ENCODE measurements around the gene ZBED4.

The ZBED4 gene

DNA sequence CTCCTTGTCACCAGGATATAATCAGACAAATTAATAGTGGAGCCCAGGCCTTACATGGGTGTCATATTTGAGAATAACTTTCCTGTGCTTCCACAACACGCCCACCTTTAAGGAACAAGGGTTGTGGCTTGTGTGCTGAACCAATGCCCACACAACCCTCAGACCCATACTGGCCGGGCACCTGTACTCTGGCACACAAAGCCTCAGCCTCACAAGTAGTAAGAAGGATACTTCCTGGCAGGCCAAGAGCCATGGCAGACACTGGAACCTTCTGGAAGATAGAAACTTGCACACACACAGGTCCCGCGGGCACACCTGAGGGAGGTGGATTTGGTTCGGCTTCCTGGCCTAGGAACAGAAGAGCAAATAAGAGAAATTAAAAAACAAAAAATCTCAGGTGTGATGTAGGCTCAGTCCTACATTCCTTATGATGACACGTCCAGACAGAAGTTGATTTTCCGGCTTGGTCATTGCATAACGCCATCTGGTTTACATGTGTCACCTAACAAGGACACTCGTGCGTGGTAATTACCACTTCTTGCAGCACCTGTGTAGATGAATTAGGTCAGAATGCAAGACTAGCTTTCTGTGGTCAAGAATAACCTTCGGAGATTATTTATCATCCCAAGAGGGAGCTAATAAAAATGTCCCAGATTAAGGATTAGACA is 20.2 kb upstream of the ZBED4 start:
- H3K36me3 ChIP-seq (replicated peaks; ENCODE audit: low read depth, low read length) = peaks cover 3% of the 10 kb centered on the region
- peaks cover 3% of the 10 kb centered on the region; the same call in 1 of the 2 replicates for H3K27me3 ChIP-seq (ENCODE audit: low read depth, low read length)
- H3K4me3 ChIP-seq (ENCODE audit: low read length) = no peak overlapping the region
- H3K9me3 ChIP-seq (ENCODE audit: insufficient read depth, low read length) = no peaks in the 10 kb centered on the region; the same call in 1 of the 2 replicates
- H3K4me1 ChIP-seq (ENCODE audit: low read length) = peaks cover 9% of the 10 kb centered on the region
- H4K20me1 ChIP-seq (ENCODE audit: insufficient read depth, low read length) = no peaks in the 10 kb centered on the region
- H2AFZ ChIP-seq (ENCODE audit: low read depth, low read length) = no peak overlapping the region
- no peak overlapping the region for H3K27ac ChIP-seq (ENCODE audit: low read length)
- no peak overlapping the region for H3K9ac ChIP-seq (ENCODE audit: low read length)
- H3K79me2 ChIP-seq (ENCODE audit: low read length) = no peaks in the 10 kb centered on the region
- H3K4me2 ChIP-seq (ENCODE audit: low read length) = no peak overlapping the region
- TF ChIP-seq, protein P1, sequence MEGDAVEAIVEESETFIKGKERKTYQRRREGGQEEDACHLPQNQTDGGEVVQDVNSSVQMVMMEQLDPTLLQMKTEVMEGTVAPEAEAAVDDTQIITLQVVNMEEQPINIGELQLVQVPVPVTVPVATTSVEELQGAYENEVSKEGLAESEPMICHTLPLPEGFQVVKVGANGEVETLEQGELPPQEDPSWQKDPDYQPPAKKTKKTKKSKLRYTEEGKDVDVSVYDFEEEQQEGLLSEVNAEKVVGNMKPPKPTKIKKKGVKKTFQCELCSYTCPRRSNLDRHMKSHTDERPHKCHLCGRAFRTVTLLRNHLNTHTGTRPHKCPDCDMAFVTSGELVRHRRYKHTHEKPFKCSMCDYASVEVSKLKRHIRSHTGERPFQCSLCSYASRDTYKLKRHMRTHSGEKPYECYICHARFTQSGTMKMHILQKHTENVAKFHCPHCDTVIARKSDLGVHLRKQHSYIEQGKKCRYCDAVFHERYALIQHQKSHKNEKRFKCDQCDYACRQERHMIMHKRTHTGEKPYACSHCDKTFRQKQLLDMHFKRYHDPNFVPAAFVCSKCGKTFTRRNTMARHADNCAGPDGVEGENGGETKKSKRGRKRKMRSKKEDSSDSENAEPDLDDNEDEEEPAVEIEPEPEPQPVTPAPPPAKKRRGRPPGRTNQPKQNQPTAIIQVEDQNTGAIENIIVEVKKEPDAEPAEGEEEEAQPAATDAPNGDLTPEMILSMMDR (IDR thresholded peaks at IDR 0.05; ENCODE audit: low read depth, low read length) = no peak
- no peak for TF ChIP-seq EZH2phosphoT487 (IDR thresholded peaks at IDR 0.05; ENCODE audit: low read depth)

DNA sequence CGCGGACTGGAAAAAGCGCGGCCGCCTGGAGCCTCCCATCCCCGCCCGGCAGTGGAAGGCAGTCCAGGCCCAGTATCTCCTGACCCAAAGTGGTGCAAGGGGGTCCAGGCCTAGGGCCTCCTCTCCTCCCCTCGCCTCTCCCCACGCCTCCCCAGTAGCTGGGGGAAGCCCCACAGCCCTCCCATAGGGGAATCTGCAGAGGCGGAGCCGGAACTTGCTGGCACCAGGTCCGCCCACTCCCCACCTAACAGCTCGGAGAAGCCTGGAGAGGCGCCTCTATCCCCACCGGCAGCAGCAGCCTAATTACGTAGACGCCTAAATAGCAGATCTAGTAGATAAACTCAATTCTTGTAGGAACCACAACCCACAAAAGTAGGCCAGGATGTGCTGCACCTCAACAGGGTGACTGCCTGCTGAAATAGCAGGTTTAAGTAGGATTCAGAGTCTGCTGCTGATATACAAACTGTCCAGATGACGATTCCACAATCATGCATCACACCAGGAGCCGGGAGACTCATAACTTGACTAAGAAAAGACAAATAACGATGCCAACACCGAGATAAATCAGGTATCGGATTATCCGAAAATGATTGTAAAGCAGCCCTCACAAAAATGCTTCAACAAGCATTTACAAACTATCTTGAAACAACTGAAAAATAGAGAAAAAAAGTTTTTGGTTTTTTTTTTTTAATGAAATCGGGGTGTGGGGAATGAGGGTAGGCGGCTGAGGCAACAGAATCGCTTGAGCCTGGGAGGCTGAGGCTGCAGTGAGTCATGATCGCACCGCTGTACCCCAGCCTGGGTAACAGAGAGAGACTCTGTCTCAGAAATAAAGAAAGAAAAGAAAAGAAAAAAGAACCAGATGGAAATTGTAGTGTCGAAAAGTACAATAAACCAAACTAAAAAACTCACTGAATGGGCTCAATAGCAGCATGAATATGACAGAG is 14.6 kb upstream of the ZBED4 start:
- Histone ChIP-seq H3K36me3 (replicated peaks; ENCODE audit: low read depth, low read length) (no peaks in the 10 kb centered on the region), H2AFZ (ENCODE audit: low read depth, low read length) (peak overlapping the region; percentile 90), H3K4me2 (ENCODE audit: low read length) (peak overlapping the region; percentile 91), H3K27ac (ENCODE audit: low read length) (no peak overlapping the region; the same call in 1 of the 2 replicates), H3K9ac (ENCODE audit: low read length) (peak overlapping the region; percentile 64), H3K79me2 (ENCODE audit: low read length) (no peaks in the 10 kb centered on the region), H3K9me3 (ENCODE audit: insufficient read depth, low read length) (no peaks in the 10 kb centered on the region), H3K4me1 (ENCODE audit: low read length) (peaks cover 7% of the 10 kb centered on the region), H4K20me1 (ENCODE audit: insufficient read depth, low read length) (no peaks in the 10 kb centered on the region), H3K27me3 (ENCODE audit: low read depth, low read length) (no peaks in the 10 kb centered on the region), H3K4me3 (ENCODE audit: low read length) (peak overlapping the region; percentile 78)
- TF ChIP-seq, protein P1 (IDR thresholded peaks at IDR 0.05; ENCODE audit: low read depth, low read length) = no peak
- no peak for TF ChIP-seq EZH2phosphoT487 (IDR thresholded peaks at IDR 0.05; ENCODE audit: low read depth)

DNA sequence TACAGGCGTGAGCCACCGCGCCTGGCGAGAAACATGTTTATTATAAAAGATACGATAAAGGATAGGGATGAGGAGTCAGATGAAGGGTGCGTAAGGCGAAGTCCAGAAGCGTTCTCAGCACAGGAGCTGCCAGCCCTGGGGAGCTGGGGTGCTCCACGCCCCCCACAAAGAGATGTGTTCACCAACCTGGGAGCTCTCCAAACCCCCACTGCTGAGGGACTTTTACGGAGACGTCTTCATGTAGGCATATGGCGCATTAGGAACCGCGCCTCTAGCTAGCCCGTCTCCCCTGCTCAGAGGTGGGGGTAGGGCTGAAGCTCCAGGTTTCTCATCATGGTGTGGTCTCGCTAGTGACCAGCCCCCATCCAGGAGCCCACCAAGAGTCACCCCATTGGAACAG is 8.4 kb upstream of the ZBED4 start:
- no peaks in the 10 kb centered on the region for H3K79me2 ChIP-seq (ENCODE audit: low read length)
- TF ChIP-seq, protein P1 (IDR thresholded peaks at IDR 0.05; ENCODE audit: low read depth, low read length) = no peak
- TF ChIP-seq EZH2phosphoT487 (IDR thresholded peaks at IDR 0.05; ENCODE audit: low read depth) = no peak
- no peaks in the 10 kb centered on the region for H3K27me3 ChIP-seq (ENCODE audit: low read depth, low read length)
- no peak overlapping the region for H2AFZ ChIP-seq (ENCODE audit: low read depth, low read length)
- H4K20me1 ChIP-seq (ENCODE audit: insufficient read depth, low read length) = no peaks in the 10 kb centered on the region
- H3K4me1 ChIP-seq (ENCODE audit: low read length) = no peaks in the 10 kb centered on the region
- H3K4me2 ChIP-seq (ENCODE audit: low read length) = no peak overlapping the region
- H3K36me3 ChIP-seq (replicated peaks; ENCODE audit: low read depth, low read length) = no peaks in the 10 kb centered on the region
- H3K9me3 ChIP-seq (ENCODE audit: insufficient read depth, low read length) = no peaks in the 10 kb centered on the region
- no peak overlapping the region for H3K9ac ChIP-seq (ENCODE audit: low read length)
- H3K27ac ChIP-seq (ENCODE audit: low read length) = no peak overlapping the region
- H3K4me3 ChIP-seq (ENCODE audit: low read length) = no peak overlapping the region

All from OCI-LY3 (cell line).